GM21447 (cell line): ENCODE data around the gene CCK.

Experiments
- ATAC-seq: cut with Tn5 transposase; IDR thresholded peaks from one replicate; pipeline ENCODE4 v1.9.1; 2021; ENCODE audit not compliant: unreplicated experiment

Gene CCK

GRCh38 chr3:42226470-42227425 lies 39.2 kb downstream of the CCK start:
- ATAC-seq = no peak

- no peak for ATAC-seq
Observed at GRCh38 chr3:42225486-42226363, 40.3 kb downstream of the CCK start.

- no peak for ATAC-seq
Observed at GRCh38 chr3:42224658-42225421, 41.1 kb downstream of the CCK start.

GRCh38 chr3:42224178-42224577 lies 41.8 kb downstream of the CCK start:
- no peak for ATAC-seq

GRCh38 chr3:42222942-42223693 lies 42.9 kb downstream of the CCK start:
- no peak for ATAC-seq

- no peak for ATAC-seq
Observed at GRCh38 chr3:42220436-42221121, 45.4 kb downstream of the CCK start.

GRCh38 chr3:42216931-42217333 lies 49.1 kb downstream of the CCK start:
- ATAC-seq = no peak

GRCh38 chr3:42216302-42216701 lies 49.7 kb downstream of the CCK start:
- ATAC-seq = peak; percentile 65

GRCh38 chr3:42214565-42215283 lies 51.3 kb downstream of the CCK start:
- peak; percentile 58 for ATAC-seq

- ATAC-seq = no peak
Observed at GRCh38 chr3:42214064-42214463, 51.9 kb downstream of the CCK start.

- peak; percentile 39 for ATAC-seq
Observed at GRCh38 chr3:42213417-42213816, 52.6 kb downstream of the CCK start.

GRCh38 chr3:42210726-42211125 lies 55.3 kb downstream of the CCK start:
- ATAC-seq = no peak

- no peak for ATAC-seq
Observed at GRCh38 chr3:42209917-42210316, 56.1 kb downstream of the CCK start.
